Heart left ventricle (tissue), 16 donors: ENCODE data around the gene GABBR2. TPM values are rescaled to one million over a fixed set of nuclear protein-coding genes. Genes with fewer than 3 reads are reported as not detected.

Source experiments
- ATAC-seq, 4 donors: fragments of 200-7000 bp; cut with Tn5 transposase; one replicate each; pipeline ENCODE4 v1.9.1; 2020 to 2022; ENCODE audit warnings: moderate library complexity in 4 of 4, mild to moderate bottlenecking in 3 of 4, moderate number of reproducible peaks in 1 of 4
- DNase-seq, 5 donors: peaks; one replicate each; pipeline ENCODE4 v3.0.0-alpha.2; 2020
- H3K27ac ChIP-seq, 12 donors: fragments of 200-600 bp; sonication (generic) in 4 of 12; one replicate each; pipeline versions ENCODE4 v1.5.0 to v1.8.0; 2016 to 2022; ENCODE audit warnings: mild to moderate bottlenecking in 2 of 12
- H3K27me3 ChIP-seq, 9 donors: fragments of 200-600 bp; sonication (generic) in 2 of 9; one replicate each; pipeline versions ENCODE4 v1.5.1 to v1.8.0; 2016 to 2022; ENCODE audit warnings: mild to moderate bottlenecking in 3 of 9
- H3K36me3 ChIP-seq, 9 donors: fragments of 200-600 bp; sonication (generic) in 2 of 9; one replicate each; pipeline versions ENCODE4 v1.5.0 to v1.8.0; 2018 to 2022; ENCODE audit warnings: mild to moderate bottlenecking in 2 of 9
- H3K4me1 ChIP-seq, 12 donors: fragments of 200-600 bp; sonication (generic) in 4 of 12; one replicate each; pipeline versions ENCODE4 v1.5.0 to v1.8.0; 2016 to 2022; ENCODE audit warnings: mild to moderate bottlenecking in 3 of 12
- H3K4me3 ChIP-seq, 12 donors: fragments of 200-600 bp; sonication (generic) in 4 of 12; one replicate each; pipeline versions ENCODE4 v1.5.0 to v1.8.0; 2017 to 2022; ENCODE audit warnings: mild to moderate bottlenecking in 9 of 12, moderate library complexity in 4 of 12
- H3K9me3 ChIP-seq, 12 donors: fragments of 200-600 bp; sonication (generic) in 4 of 12; one replicate each; pipeline versions ENCODE4 v1.5.0 to v1.8.0; 2016 to 2022; ENCODE audit warnings: mild to moderate bottlenecking in 1 of 12
- POLR2A ChIP-seq, 2 donors: fragments of 450-650 bp; IDR thresholded peaks; one replicate each; pipeline ENCODE4 v1.6.1; 2017; ENCODE audit warnings: antibody characterized with exemption in 2 of 2, mild to moderate bottlenecking in 2 of 2, moderate library complexity in 2 of 2
- WGBS, 4 donors: extraction: QIAGEN DNeasy Blood & Tissue Kit in 2 of 4; methylation state at CpG; one replicate each; pipeline versions ENCODE4 v1.1.5 to v1.1.7; 2013 to 2018; 5-methylcytosine and 5-hydroxymethylcytosine counted together
- intact Hi-C, 10 donors: fragments of 100-400 bp; cut with DNase I; formaldehyde crosslinking; loops; one replicate each; pipeline versions ENCODE4 v1.11.1 to v1.14.2; 2022
- polyA plus RNA-seq, 2 donors: library from polyadenylated mRNA; stranded (reverse); fragments of 200-250 nt; gene quantifications; one replicate each; pipeline ENCODE4 v1.2.3, GENCODE V29; 2013
- total RNA-seq, 9 donors: library from RNA; depleted of rRNA in 2 of 9; stranded (reverse); fragments of >200 nt in 2 of 9; fragmentation: NEBNext Ultra II Directional in 3 of 9; extraction: Animal tissue kit (Norgen Biotek cat#: 25700) in 3 of 9; gene quantifications; one replicate each; pipeline versions ENCODE4 v1.1.0 to v1.2.4, GENCODE V29; 2016 to 2023
- TF ChIP-seq, protein P1 (sequence below), 12 donors: fragments of 200-600 bp; sonication (generic) in 4 of 12; IDR thresholded peaks; one replicate each; pipeline versions ENCODE4 v1.5.0 to v1.8.0; 2018 to 2022; ENCODE audit warnings: antibody characterized with exemption in 12 of 12, mild to moderate bottlenecking in 5 of 12
- donor health status: ischemic (EF 13 %, LVEDD 7.1; RV severe dilation, severe dysfunction).
- donor health status: healthy with polysubstance abuse.
- donor health status: DM: no; HTN: yes; CAD: no.
- donor health status: DM: no; HTN: no; CAD: no.
- donor health status: ischemic (EF 25% LVEDD 6.9; RV normal size, moderate dysfunction).
- donor health status: ischemic (EF 25% LVEDD 5.7; RV mildly dilated, moderate dysfunction).
- donor health status: healthy.
- donor health status: DM: yes; HTN: yes; CAD: no.
- donor health status: ischemic (EF 35%, LVEDD 5.7; RV mildly dilated, moderate dysfunction).
- donor health status: nonischemic (EF 11% LVEDD 7.7; RV severe dilation, severe dysfunction).
- donor health status: DM: yes; HTN: yes; CAD: no.
- donor health status: PGD.
- donor health status: ischemic (EF 29% LVEDD 5.4; RV normal size, mild dysfunction).
- donor health status: nonischemic (EF 23%, LVEDD 6.1; RV moderate dilation, normal function).

Gene GABBR2
- total and polyA plus RNA-seq, 11 donors, result 0.11 to 3.4 (median 0.58) TPM

DNA sequence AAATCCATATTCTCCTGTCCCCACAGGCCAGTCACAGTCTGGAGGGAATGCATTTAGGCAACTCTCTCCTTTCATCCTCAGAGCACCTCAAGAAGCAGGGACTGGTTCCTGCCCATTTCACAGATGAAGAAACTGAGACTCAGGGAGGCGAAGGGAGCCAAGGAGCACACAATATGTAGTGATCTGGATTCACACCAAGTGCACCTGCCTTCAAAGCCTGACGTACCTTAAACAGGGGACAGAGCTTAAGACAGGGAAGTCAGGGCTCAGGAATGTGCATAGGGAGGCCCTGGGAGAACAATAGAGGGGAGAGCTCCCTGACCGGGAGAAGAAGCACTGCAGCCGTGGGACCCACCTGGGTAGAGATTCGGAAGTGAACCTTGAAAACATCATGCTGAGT is 83.0 kb downstream of the GABBR2 start:
- no peak for TF ChIP-seq POLR2A (IDR thresholded peaks at IDR 0.05)
- TF ChIP-seq, protein P1, sequence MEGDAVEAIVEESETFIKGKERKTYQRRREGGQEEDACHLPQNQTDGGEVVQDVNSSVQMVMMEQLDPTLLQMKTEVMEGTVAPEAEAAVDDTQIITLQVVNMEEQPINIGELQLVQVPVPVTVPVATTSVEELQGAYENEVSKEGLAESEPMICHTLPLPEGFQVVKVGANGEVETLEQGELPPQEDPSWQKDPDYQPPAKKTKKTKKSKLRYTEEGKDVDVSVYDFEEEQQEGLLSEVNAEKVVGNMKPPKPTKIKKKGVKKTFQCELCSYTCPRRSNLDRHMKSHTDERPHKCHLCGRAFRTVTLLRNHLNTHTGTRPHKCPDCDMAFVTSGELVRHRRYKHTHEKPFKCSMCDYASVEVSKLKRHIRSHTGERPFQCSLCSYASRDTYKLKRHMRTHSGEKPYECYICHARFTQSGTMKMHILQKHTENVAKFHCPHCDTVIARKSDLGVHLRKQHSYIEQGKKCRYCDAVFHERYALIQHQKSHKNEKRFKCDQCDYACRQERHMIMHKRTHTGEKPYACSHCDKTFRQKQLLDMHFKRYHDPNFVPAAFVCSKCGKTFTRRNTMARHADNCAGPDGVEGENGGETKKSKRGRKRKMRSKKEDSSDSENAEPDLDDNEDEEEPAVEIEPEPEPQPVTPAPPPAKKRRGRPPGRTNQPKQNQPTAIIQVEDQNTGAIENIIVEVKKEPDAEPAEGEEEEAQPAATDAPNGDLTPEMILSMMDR (IDR thresholded peaks at IDR 0.05), result no peak
- Histone ChIP-seq H3K27me3 (peaks cover 0 to 60% (median 10%) of the 10 kb centered on the region in 9 donors), H3K36me3 (no peaks in the 10 kb centered on the region), H3K4me1 (no peaks in the 10 kb centered on the region), H3K27ac (no peak overlapping the region), H3K9me3 (no peaks in the 10 kb centered on the region), H3K4me3 (no peak overlapping the region)
- no peak for DNase-seq
- ATAC-seq, result no peak
- intact Hi-C loops, result no loop called here
- WGBS, 4 donors, result 65 to 73% (median 72%) methylated on average over 5 of the region's 5 CpGs

DNA sequence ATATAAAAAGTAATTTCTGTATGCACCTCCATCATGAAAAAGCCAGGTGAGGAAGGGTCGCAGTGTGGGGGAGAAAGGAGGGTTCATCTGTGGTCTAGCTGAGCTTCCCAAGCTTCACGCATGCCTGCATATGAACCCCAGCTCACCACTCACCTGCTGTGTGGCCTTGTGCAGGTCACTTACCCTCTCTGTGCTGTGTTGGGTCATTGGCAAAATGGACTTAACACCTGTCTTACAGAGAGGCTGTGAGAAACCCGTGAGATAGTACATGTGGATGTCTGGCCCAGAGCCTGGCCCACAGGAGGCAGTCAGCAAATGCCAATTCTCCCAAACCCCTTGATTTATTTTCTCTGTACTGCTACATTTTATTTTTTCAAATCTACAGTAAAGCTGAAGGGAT is 88.9 kb downstream of the GABBR2 start:
- Histone ChIP-seq H3K4me3 (no peak overlapping the region), H3K27me3 (peaks cover 0 to 40% (median 3%) of the 10 kb centered on the region in 9 donors), H3K27ac (no peak overlapping the region), H3K9me3 (no peaks in the 10 kb centered on the region), H3K36me3 (no peaks in the 10 kb centered on the region), H3K4me1 (no peaks in the 10 kb centered on the region)
- DNase-seq (no peak), ATAC-seq (no peak)
- intact Hi-C loops, result no loop called here
- 71 to 74% (median 71%) methylated on average over 3 of the region's 3 CpGs for WGBS, 4 donors
- TF ChIP-seq, protein P1 (IDR thresholded peaks at IDR 0.05), result no peak
- no peak for TF ChIP-seq POLR2A (IDR thresholded peaks at IDR 0.05)

DNA sequence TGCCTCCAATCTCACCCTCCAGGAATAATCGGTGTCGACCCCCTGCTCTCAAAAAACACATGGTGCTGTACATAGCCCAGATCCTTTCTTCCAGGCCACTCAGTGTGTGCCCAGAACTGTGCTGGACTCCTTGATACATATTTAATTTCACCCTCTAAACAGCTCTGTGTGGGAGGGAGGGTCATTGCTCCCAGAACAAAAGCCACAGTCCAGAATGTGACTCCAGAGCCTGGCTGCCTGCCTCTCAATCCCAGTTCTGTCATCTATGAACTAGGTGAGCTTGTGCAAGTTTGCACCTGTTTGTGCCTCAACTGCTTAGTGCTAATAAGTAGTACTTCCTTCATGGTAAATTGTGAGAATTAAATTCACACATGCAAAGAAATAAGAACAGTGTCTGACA is 93.1 kb downstream of the GABBR2 start:
- no peak for ATAC-seq
- WGBS, 4 donors, result 74 to 90% (median 77%) methylated on average over 2 of the region's 2 CpGs
- no peak overlapping the region for H3K27ac ChIP-seq

DNA sequence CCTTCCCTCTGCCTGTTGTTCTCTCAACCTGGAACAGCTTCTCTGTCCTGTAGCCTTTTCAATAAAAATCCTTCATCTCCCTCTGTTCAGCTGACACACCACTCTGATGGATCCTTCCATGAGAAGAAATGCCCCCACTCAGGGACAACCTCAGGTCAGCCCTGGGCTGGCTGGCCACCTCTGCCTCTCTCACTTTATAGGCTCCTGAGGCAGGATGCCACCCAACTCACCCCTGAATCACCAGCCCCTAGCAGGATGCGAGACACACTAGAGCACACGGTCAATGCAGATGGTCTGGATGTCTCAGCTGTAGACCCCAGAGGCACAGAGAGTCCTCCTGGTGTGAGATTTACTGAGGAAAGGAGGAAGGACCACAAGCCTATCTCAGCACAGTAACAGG is 93.8 kb downstream of the GABBR2 start:
- Histone ChIP-seq H3K4me3 (no peak overlapping the region), H3K27ac (no peak overlapping the region), H3K9me3 (no peaks in the 10 kb centered on the region), H3K4me1 (no peaks in the 10 kb centered on the region), H3K36me3 (no peaks in the 10 kb centered on the region), H3K27me3 (peaks cover 0 to 19% (median 0%) of the 10 kb centered on the region in 9 donors)
- ATAC-seq (no peak), DNase-seq (no peak)
- intact Hi-C loops, result no loop called here
- no peak for TF ChIP-seq POLR2A (IDR thresholded peaks at IDR 0.05)
- TF ChIP-seq, protein P1 (IDR thresholded peaks at IDR 0.05), result no peak
- 69 to 86% (median 81%) methylated on average over 2 of the region's 2 CpGs for WGBS, 4 donors

More for the DNA sequence above, 93.1 kb downstream of the GABBR2 start:
- H3K4me1 ChIP-seq, result no peaks in the 10 kb centered on the region
- intact Hi-C loops, result no loop called here
- no peak for DNase-seq
- TF ChIP-seq, protein P1 (IDR thresholded peaks at IDR 0.05), result no peak
- no peak for TF ChIP-seq POLR2A (IDR thresholded peaks at IDR 0.05)
- no peaks in the 10 kb centered on the region for H3K36me3 ChIP-seq
- no peak overlapping the region for H3K4me3 ChIP-seq
- H3K9me3 ChIP-seq, result no peaks in the 10 kb centered on the region
- H3K27me3 ChIP-seq, result peaks cover 0 to 19% (median 0%) of the 10 kb centered on the region in 9 donors
